ENCODE measurements around the gene CRLF3.
"Not testable (repeated sequence)": the region's sequence is repeated elsewhere in the genome, so short reads cannot be mapped to it uniquely, and the experiment has no call there.

The CRLF3 gene

GRCh38 chr17:30735206-30735605, 89.3 kb downstream of the CRLF3 start:
- DNase-seq: not testable (repeated sequence)

- not testable (repeated sequence) for DNase-seq
These were observed 90.3 kb downstream of the CRLF3 start for GRCh38 chr17:30734153-30734552.
